BLaER1 (cell line): ENCODE data around the gene CKAP2L.

Experiments used
- H3K27ac ChIP-seq: shearing (Covaris generic); formaldehyde crosslinking; 2 replicates; pipeline ENCODE4 v1.8.1; 2022
- H3K27me3 ChIP-seq: shearing (Covaris generic); formaldehyde crosslinking; 2 replicates; pipeline ENCODE4 v1.8.1; 2022
- H3K36me3 ChIP-seq: shearing (Covaris generic); formaldehyde crosslinking; 2 replicates; pipeline ENCODE4 v1.8.1; 2022
- H3K4me1 ChIP-seq: shearing (Covaris generic); formaldehyde crosslinking; 2 replicates; pipeline ENCODE4 v1.8.1; 2022
- H3K4me2 ChIP-seq: shearing (Covaris generic); formaldehyde crosslinking; 2 replicates; pipeline ENCODE4 v1.8.1; 2022
- H3K4me3 ChIP-seq: shearing (Covaris generic); formaldehyde crosslinking; 2 replicates; pipeline ENCODE4 v1.8.1; 2022
- H3K9ac ChIP-seq: shearing (Covaris generic); formaldehyde crosslinking; 2 replicates; pipeline ENCODE4 v1.8.1; 2022
- H3K9me3 ChIP-seq: shearing (Covaris generic); formaldehyde crosslinking; 2 replicates; pipeline ENCODE4 v1.8.1; 2022
- H4K20me1 ChIP-seq: shearing (Covaris generic); formaldehyde crosslinking; 2 replicates; pipeline ENCODE4 v1.8.1; 2022
- Cebpa-rat ChIP-seq: shearing (Covaris generic); IDR thresholded peaks from 2 replicates; pipeline ENCODE4 v1.8.1; 2022

Gene CKAP2L

DNA sequence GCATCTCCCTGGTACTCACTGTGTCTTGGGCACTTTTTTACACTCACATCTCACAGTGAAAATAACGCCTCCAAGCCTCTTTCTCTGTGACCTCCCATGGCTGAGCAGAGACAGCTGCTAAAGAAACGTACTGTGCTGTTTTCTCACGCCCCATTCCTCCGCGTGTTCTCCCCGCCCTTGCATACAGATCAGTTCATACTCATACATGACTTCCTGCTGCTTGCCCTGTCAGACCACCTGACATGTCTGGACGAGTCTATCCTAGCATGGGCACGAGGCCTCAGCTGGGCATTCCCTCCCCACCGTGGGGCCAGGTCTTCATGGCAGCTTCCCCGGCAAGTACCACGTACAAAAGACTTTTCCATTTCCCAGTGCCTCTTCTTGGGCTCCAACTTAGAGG, 41.1 kb upstream of the CKAP2L start:
- H3K36me3 ChIP-seq: no peaks in the 10 kb centered on the region
- H3K27me3 ChIP-seq: no peaks in the 10 kb centered on the region
- H3K4me3 ChIP-seq: no peak overlapping the region
- H3K27ac ChIP-seq: peak overlapping the region; percentile 4; the same call in 1 of the 2 replicates
- no peak overlapping the region for H3K9ac ChIP-seq
- peaks cover 20% of the 10 kb centered on the region; the same call in 1 of the 2 replicates for H3K4me1 ChIP-seq
- H4K20me1 ChIP-seq: no peaks in the 10 kb centered on the region
- peaks cover 46% of the 10 kb centered on the region for H3K9me3 ChIP-seq
- no peak for TF ChIP-seq Cebpa-rat
- no peak overlapping the region for H3K4me2 ChIP-seq

DNA sequence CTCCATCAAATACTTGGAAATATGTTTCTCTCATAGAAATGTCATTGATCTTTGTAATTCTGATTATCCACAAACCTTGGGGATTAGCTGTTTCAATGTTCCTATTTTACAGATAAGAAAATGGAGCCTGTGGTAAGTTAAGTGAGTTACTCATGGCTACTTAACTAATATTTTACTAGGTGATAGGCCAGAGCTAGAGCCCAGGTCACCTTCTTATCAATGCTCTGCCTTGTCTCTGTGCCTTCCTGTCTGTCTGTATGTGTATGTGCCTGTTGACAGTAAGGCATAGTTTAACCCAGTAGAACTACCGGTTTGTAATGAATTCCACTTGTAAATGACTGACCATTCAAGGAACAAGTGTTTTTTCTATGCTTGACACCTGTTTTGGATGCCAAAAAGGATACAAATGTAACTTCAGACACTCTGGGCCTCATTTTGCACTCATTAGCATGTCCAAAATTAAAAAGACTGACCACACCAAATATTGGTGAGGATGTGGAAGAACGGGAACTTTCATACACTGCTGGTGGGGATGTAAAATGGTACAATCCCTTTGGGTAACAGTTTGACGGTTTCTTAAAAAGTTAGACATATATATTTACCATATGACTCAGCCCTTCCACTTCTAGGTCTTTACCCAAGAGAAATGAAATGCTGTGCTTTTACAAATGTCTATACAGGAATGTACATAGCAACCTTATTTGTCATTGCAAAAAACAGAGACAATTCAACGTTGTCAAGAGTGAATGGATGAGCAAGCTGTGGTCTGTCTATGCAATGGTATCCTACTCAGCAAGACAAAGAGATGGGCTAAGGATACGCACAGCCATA, 39.5 kb upstream of the CKAP2L start:
- H3K27ac ChIP-seq: no peak overlapping the region

DNA sequence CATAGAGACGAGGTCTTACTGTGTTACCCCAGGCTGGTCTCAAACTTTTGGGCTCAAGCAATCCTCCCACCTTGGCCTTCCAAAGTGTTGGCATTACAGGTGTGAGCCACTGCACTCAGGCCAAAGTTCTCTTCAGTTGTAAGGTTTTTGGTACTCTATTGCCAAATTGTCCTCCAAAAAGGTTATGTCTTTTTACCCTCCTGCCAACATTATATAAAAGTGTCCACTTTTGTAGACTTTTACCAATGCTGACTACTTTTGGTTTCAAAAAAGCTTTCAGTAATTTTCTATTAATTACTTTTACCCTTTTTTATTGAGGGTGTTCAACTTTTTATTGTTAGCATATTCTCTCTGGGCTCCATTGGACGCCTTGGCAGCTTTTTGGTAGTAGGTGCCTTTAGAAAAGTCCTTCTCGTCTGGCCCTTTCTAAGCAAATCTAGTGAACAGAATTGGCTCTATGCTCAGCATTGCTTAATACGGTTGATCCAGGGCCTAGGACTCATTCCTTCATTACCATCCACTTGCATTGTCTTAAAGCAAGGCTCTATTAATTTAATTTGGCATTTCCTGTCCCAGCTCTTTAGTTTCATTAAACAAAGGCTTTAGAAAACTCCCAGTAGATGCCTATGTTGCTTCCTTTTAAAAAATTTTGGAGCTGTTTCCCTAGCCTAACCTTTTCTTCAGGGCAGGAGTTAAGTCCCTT, 36.6 kb upstream of the CKAP2L start:
- Histone ChIP-seq H3K4me3 (no peak overlapping the region), H3K9ac (no peak overlapping the region), H3K27me3 (no peaks in the 10 kb centered on the region), H3K4me1 (peaks cover 51% of the 10 kb centered on the region), H4K20me1 (no peaks in the 10 kb centered on the region), H3K27ac (peak overlapping the region; percentile 72), H3K4me2 (peak overlapping the region; percentile 7; the same call in 1 of the 2 replicates), H3K9me3 (peaks cover 20% of the 10 kb centered on the region; the same call in 1 of the 2 replicates), H3K36me3 (no peaks in the 10 kb centered on the region)
- no peak for TF ChIP-seq Cebpa-rat

More for the DNA sequence above, 39.5 kb upstream of the CKAP2L start:
- no peaks in the 10 kb centered on the region for H3K36me3 ChIP-seq
- peaks cover 34% of the 10 kb centered on the region for H3K9me3 ChIP-seq
- peaks cover 35% of the 10 kb centered on the region for H3K4me1 ChIP-seq
- H3K9ac ChIP-seq: no peak overlapping the region
- no peak overlapping the region for H3K4me3 ChIP-seq
- no peaks in the 10 kb centered on the region for H3K27me3 ChIP-seq
- TF ChIP-seq Cebpa-rat: no peak
- no peak overlapping the region for H3K4me2 ChIP-seq
- no peaks in the 10 kb centered on the region for H4K20me1 ChIP-seq

DNA sequence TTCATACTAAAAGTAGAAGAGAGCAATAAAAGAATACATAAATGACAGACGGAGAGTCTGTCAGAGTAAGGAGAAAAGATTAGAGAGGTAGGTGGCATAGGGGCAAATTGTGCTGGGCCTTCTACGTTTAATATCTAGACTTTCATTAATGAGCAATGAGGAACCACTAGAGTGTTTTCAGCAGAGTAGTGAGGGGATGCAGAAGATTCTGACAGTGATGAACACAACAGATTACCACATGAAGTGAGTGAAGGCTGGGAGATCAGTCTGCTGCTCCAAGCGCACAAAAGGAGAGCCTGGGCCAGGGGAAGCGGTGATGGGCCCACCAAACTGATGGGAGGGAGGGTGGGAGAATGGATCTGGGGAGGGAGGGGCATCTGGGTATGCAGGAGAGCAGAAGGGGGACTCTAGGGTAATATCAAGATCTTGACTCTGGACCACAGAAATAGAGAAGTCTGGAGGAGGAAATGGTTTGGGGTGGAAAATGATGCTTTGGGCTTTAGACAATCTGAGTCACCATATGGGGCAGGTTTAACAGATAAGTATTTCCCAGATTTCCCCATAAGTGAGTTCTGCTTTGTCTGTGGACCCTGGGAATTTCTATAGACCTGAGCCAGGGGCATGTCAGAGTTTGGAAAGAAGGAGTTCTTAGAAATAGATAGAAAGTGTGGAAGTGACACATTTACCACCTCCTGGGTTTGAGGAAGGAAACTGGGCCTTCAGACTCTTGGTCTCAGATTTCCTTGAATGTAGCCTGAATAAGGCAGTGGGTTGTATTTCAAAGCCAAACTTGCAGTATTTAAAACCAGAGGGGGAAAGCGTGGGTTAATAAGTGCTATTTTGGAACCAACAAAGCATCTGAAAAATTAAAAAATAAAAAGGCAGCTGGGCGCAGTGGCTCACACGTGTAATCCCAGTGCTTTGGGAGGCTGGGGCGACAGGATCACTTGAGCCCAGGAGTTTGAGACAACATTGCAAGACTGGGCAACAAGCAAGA, 34.9 kb upstream of the CKAP2L start:
- H3K9ac ChIP-seq: peak overlapping the region; percentile 32; the same call in 1 of the 2 replicates
- no peak overlapping the region for H3K4me3 ChIP-seq
- H4K20me1 ChIP-seq: no peaks in the 10 kb centered on the region
- H3K36me3 ChIP-seq: no peaks in the 10 kb centered on the region
- peaks cover 58% of the 10 kb centered on the region for H3K4me1 ChIP-seq
- no peak for TF ChIP-seq Cebpa-rat
- no peaks in the 10 kb centered on the region for H3K27me3 ChIP-seq
- H3K4me2 ChIP-seq: peak overlapping the region; percentile 67
- H3K27ac ChIP-seq: peak overlapping the region; percentile 72
- H3K9me3 ChIP-seq: 0 out of 2 replicates have a peak, but pooled peaks cover 13% of the 10 kb centered on the region

DNA sequence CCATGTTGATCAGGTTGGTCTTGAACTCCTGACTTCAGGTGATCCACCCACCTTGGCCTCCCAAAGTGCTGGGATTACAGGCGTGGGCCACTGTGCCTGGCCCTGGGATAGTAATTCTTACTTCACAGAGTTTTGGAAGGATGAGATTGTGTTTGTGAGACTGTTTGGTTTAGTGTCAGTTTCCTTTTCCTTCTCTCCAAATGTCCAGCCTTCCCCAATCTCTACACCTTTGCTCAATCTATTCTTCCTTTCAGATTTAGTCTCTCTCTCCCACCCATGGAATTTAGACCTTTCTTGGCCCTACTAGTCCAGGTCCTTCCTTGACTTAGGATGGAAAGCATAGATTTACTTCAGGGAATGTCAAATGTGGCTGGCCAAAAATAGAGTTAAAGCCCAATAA, 32.1 kb upstream of the CKAP2L start:
- H3K27me3 ChIP-seq: no peaks in the 10 kb centered on the region
- H3K27ac ChIP-seq: no peak overlapping the region; the same call in 1 of the 2 replicates
- peaks cover 62% of the 10 kb centered on the region for H3K4me1 ChIP-seq
- no peaks in the 10 kb centered on the region for H4K20me1 ChIP-seq
- H3K4me2 ChIP-seq: 0 out of 2 replicates have a peak overlapping the region, but pooled peaks have one; percentile 52
- H3K4me3 ChIP-seq: no peak overlapping the region
- no peak for TF ChIP-seq Cebpa-rat
- H3K9ac ChIP-seq: no peak overlapping the region
- H3K9me3 ChIP-seq: 0 out of 2 replicates have a peak, but pooled peaks cover 9% of the 10 kb centered on the region
- H3K36me3 ChIP-seq: no peaks in the 10 kb centered on the region

DNA sequence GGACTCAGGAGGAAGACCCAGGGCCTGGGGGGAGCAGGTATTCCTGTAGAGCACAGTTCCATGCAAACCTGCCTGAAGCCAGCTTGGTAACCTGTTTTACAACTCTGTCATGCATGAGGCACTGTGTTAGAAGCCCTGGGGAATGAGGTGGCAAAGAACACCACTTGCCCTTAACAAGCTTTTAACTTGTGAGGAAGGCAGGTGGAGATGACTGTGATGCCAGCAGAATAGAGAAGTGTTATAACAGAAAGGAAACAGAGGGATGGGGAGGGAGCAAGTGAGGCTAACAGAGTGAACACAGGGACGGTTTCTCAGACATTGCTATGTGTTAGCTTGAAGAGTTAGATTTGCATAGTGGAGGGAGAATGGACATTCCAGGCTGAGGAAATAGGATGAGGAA, 31.4 kb upstream of the CKAP2L start:
- Histone ChIP-seq H3K4me3 (no peak overlapping the region), H4K20me1 (no peaks in the 10 kb centered on the region), H3K4me1 (peaks cover 55% of the 10 kb centered on the region), H3K9me3 (peaks cover 13% of the 10 kb centered on the region; the same call in 1 of the 2 replicates), H3K36me3 (no peaks in the 10 kb centered on the region), H3K4me2 (peak overlapping the region; percentile 52), H3K9ac (no peak overlapping the region), H3K27ac (peak overlapping the region; percentile 41; the same call in 1 of the 2 replicates), H3K27me3 (no peaks in the 10 kb centered on the region)
- no peak for TF ChIP-seq Cebpa-rat

DNA sequence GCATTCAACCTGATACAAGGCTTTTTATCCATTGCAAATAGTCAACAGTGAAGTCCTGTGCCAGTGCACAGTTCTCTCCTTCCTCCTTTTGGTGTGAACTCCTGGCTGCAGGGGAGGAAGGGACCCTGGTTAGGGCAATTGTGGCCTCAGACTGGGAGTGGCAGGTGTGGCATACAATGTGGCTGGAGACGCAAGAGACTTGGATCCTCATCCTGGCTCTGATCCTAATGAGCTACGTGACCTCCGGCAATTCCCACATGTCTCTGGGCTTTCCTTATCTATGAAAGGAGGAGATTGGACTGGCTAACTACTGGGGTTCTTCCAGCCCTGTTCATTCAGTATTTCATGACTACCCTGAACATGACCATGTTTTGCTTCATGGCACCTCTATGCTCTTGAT, 30.4 kb upstream of the CKAP2L start:
- Histone ChIP-seq H3K4me2 (peak overlapping the region; percentile 24; the same call in 1 of the 2 replicates), H3K27ac (no peak overlapping the region; the same call in 1 of the 2 replicates)

DNA sequence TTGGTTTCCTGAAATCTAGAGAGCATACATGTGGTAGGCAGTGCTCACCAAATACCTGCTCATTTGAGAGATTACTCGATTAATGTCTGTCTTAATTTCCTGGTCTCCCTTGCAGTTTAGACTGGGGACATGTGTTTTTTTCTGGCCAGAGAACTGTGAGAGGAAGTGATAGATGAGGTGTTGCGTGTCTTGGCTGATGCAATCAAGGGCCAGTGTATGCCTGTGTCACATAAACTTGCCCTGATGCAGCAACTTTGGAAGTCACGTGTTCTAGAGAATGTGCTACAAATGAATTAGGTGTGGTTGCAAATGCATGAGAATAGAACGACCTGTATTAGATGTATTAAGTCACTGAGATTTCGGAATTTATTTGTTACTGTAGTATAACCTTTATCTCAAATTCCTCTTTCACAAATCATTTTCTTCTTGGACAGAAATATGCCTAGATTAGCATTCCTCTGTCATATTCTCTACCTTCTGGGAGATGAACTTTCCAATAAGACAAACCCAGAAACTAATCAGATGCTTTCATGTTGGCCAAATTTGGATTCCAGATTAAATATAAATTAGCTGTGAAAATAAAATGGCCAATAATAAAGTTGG, 29.8 kb upstream of the CKAP2L start:
- Histone ChIP-seq H3K36me3 (no peaks in the 10 kb centered on the region), H3K4me3 (no peak overlapping the region), H3K4me2 (peak overlapping the region; percentile 29; the same call in 1 of the 2 replicates), H3K9ac (no peak overlapping the region), H3K9me3 (peaks cover 11% of the 10 kb centered on the region; the same call in 1 of the 2 replicates), H3K27ac (peak overlapping the region; percentile 19; the same call in 1 of the 2 replicates), H3K27me3 (no peaks in the 10 kb centered on the region), H3K4me1 (peaks cover 40% of the 10 kb centered on the region), H4K20me1 (no peaks in the 10 kb centered on the region)
- TF ChIP-seq Cebpa-rat: no peak

More for the DNA sequence above, 30.4 kb upstream of the CKAP2L start:
- Histone ChIP-seq H3K4me1 (peaks cover 46% of the 10 kb centered on the region), H3K4me3 (no peak overlapping the region), H3K27me3 (no peaks in the 10 kb centered on the region), H3K9me3 (peaks cover 11% of the 10 kb centered on the region; the same call in 1 of the 2 replicates), H3K9ac (no peak overlapping the region), H4K20me1 (no peaks in the 10 kb centered on the region), H3K36me3 (no peaks in the 10 kb centered on the region)
- TF ChIP-seq Cebpa-rat: no peak
